K562 (cell line): ENCODE results near the gene SLC18A3. TPM values are rescaled to one million over a fixed set of nuclear protein-coding genes. Genes with fewer than 3 reads are reported as not detected.

Experiments used
- ATAC-seq: fragments of 200-7000 bp; cut with Tn5 transposase; 3 replicates; pipeline ENCODE4 v1.9.1; 2020; ENCODE audit warnings: moderate library complexity
- BruUV-seq: library from RNA; stranded (reverse); fragments of 400-500 nt; replicated peaks from 2 replicates; lab custom pipeline; 2021; lab: Mats Ljungman, UMichigan
- CTCF ChIA-PET: fragments of 300-600 bp; formaldehyde crosslinking; extraction: SDS; loops from one replicate; lab custom pipeline; 2021; ENCODE audit warnings: low intra/inter-chr PET ratio; lab: Yijun Ruan, JAX
- POLR2A ChIA-PET: fragments of 300-600, 350-650 bp; sonication (Branson Sonifier 250); formaldehyde crosslinking; extraction: SDS; loops from one replicate; lab custom pipeline; 2021; ENCODE audit warnings: antibody characterized with exemption, inconsistent platforms; lab: Yijun Ruan, JAX
- DNase-seq, 4 experiments: peaks; one replicate each; pipeline versions ENCODE4 v3.0.0 to v3.0.0-alpha.2; 2011 to 2018; ENCODE audit warnings: low spot score in 3 of 4, mixed read lengths in 3 of 4; ENCODE audit errors: extremely low read depth in 1 of 4
- FAIRE-seq: peaks from 2 replicates; lab custom pipeline; 2011; peaks lifted over from hg19 to GRCh38; lab: Jason Lieb, UNC
- H2AFZ ChIP-seq: 2 replicates; pipeline ENCODE4 v1.6.0; 2011; ENCODE audit warnings: low read depth, low read length, control low read depth, inconsistent platforms
- H3K27ac ChIP-seq: fragments of 200-600 bp; 3 replicates; pipeline ENCODE4 v1.8.0; 2011; ENCODE audit warnings: low read depth, mild to moderate bottlenecking, control low read depth, inconsistent platforms, low read length, moderate library complexity, mixed read lengths; ENCODE audit errors: extremely low read depth
- H3K27me3 ChIP-seq, 2 experiments: fragments of 300-600 bp in 1 of 2; 2 replicates in 1 of 2; 3 replicates in 1 of 2; pipeline versions ENCODE4 v1.6.0 to v1.8.0; 2011; ENCODE audit warnings: inconsistent platforms in 2 of 2, low read length in 2 of 2, mild to moderate bottlenecking in 1 of 2, mixed read lengths in 1 of 2, moderate library complexity in 1 of 2; ENCODE audit not compliant: control insufficient read depth in 2 of 2, insufficient read depth in 2 of 2
- H3K36me3 ChIP-seq: fragments of 300-600 bp; 3 replicates; pipeline ENCODE4 v1.8.0; 2011; ENCODE audit warnings: mild to moderate bottlenecking, low read length, inconsistent platforms; ENCODE audit not compliant: control insufficient read depth, insufficient read depth
- H3K4me1 ChIP-seq, 2 experiments: fragments of 200-600 bp in 1 of 2; replicated peaks in 1 of 2; 2 replicates in 1 of 2; 3 replicates in 1 of 2; pipeline versions ENCODE4 v1.5.1 to v1.8.0; 2011; ENCODE audit warnings: inconsistent platforms in 2 of 2, low read length in 2 of 2, mild to moderate bottlenecking in 1 of 2, mixed read lengths in 1 of 2, moderate library complexity in 1 of 2; ENCODE audit not compliant: control insufficient read depth in 2 of 2, insufficient read depth in 2 of 2
- H3K4me2 ChIP-seq: 2 replicates; pipeline ENCODE4 v1.6.1; 2011; ENCODE audit warnings: low read length, control low read depth, inconsistent platforms, mixed read lengths; ENCODE audit not compliant: insufficient read depth
- H3K4me3 ChIP-seq: fragments of 200-600 bp; sonication (generic), shearing (Covaris generic); 2 replicates; pipeline ENCODE4 v1.5.1; 2016; ENCODE audit warnings: control low read depth, inconsistent platforms
- H3K79me2 ChIP-seq: fragments of 200-600 bp; 3 replicates; pipeline ENCODE4 v1.8.0; 2011; ENCODE audit warnings: low read length, inconsistent platforms; ENCODE audit not compliant: control insufficient read depth, insufficient read depth
- H3K9ac ChIP-seq, 2 experiments: 2 replicates each; pipeline versions ENCODE4 v1.6.0 to v1.6.1; 2011; ENCODE audit warnings: low read depth in 2 of 2, low read length in 2 of 2, control low read depth in 1 of 2, inconsistent platforms in 1 of 2, mild to moderate bottlenecking in 1 of 2, mixed read lengths in 1 of 2; ENCODE audit not compliant: insufficient read depth in 1 of 2
- H3K9me1 ChIP-seq: one replicate; pipeline ENCODE4 v1.6.0; 2011; ENCODE audit warnings: inconsistent platforms, mild to moderate bottlenecking, low read length, moderate library complexity; ENCODE audit not compliant: control insufficient read depth, insufficient read depth
- H3K9me3 ChIP-seq: replicated peaks from 2 replicates; pipeline ENCODE4 v1.5.1; 2011; ENCODE audit warnings: low read depth, low read length, inconsistent platforms; ENCODE audit not compliant: control insufficient read depth, insufficient read depth
- H4K20me1 ChIP-seq: replicated peaks from 2 replicates; pipeline ENCODE4 v1.6.1; 2011; ENCODE audit warnings: low read length, inconsistent platforms, mixed read lengths; ENCODE audit not compliant: control insufficient read depth, insufficient read depth
- CBX5 ChIP-seq: IDR thresholded peaks from 2 replicates; pipeline ENCODE4 v1.6.1; 2014; ENCODE audit warnings: low read depth, borderline replicate concordance
- CXXC5 ChIP-seq: fragments of 250-450 bp; sonication (Bioruptor Pico); IDR thresholded peaks from 2 replicates; pipeline ENCODE4 v1.8.0; 2022; ENCODE audit warnings: inconsistent platforms, mild to moderate bottlenecking, moderate library complexity
- EWSR1 ChIP-seq: fragments of 450-650 bp; IDR thresholded peaks from 2 replicates; pipeline ENCODE4 v1.6.1; 2018; ENCODE audit warnings: borderline replicate concordance, mild to moderate bottlenecking, low read depth, moderate library complexity; ENCODE audit not compliant: partially characterized antibody
- FOXJ2 ChIP-seq: fragments of 200-800 bp; sonication (Bioruptor generic); IDR thresholded peaks from 2 replicates; pipeline ENCODE4 v1.6.1; 2016; ENCODE audit warnings: missing genetic modification characterization, missing compliant biosample characterization
- PTRF ChIP-seq: fragments of 450-650 bp; IDR thresholded peaks from 2 replicates; pipeline ENCODE4 v1.6.1; 2016; ENCODE audit warnings: mild to moderate bottlenecking, missing genetic modification characterization, missing compliant biosample characterization
- ZFP1 ChIP-seq: fragments of 450-650 bp; formaldehyde crosslinking; IDR thresholded peaks from 2 replicates; pipeline ENCODE4 v1.4.0; 2020; ENCODE audit warnings: mild to moderate bottlenecking, mixed read lengths
- WGBS: fragments of 100-300 bp; shearing (Covaris generic); methylation state at CpG from one replicate; pipeline ENCODE4 v1.1.6; 2016; ENCODE audit warnings: low coverage, mixed read lengths; ENCODE audit not compliant: insufficient coverage; ENCODE audit errors: missing lambda C conversion rate; 5-methylcytosine and 5-hydroxymethylcytosine counted together
- in situ Hi-C: fragments of 300-500 bp; cut with MboI; formaldehyde crosslinking; loops from 4 replicates; pipeline ENCODE4 v1.15.0; 2018; ENCODE audit warnings: inconsistent platforms, mixed read lengths
- intact Hi-C: fragments of 100-400 bp; cut with micrococcal nuclease; formaldehyde crosslinking; loops from 2 replicates; pipeline ENCODE4 v1.14.2; 2022
- polyA plus RNA-seq, 8 experiments: library from polyadenylated mRNA; depleted of rRNA in 4 of 8; stranded (reverse) in 5 of 8; unstranded in 3 of 8; fragments of >200 nt; fragmentation: Nextera tagmentation in 2 of 8; fragmentation: Illumina TruSeq in 1 of 8; extraction: Ambion mirVana in 2 of 8; extraction: Trizol in 1 of 8; gene quantifications; 2 replicates each; pipeline versions ENCODE4 v1.2.1 to v1.2.3, GENCODE V29; 2011 to 2014; ENCODE audit warnings: inconsistent platforms in 1 of 8, missing spikeins in 1 of 8
- total RNA-seq, 7 experiments: library from RNA; depleted of rRNA in 6 of 7; stranded (reverse); fragments of >200 nt in 6 of 7; fragmentation: Illumina TruSeq in 2 of 7; extraction: Trizol in 2 of 7; gene quantifications; 2 replicates each; pipeline versions ENCODE4 v1.2.1 to v1.2.3, GENCODE V29; 2011 to 2021; ENCODE audit warnings: low replicate concordance in 1 of 7
- TF ChIP-seq, protein P1 (sequence below): fragments of 450-650 bp; IDR thresholded peaks from 2 replicates; pipeline ENCODE4 v1.6.1; 2016; ENCODE audit warnings: missing biosample characterization, missing genetic modification characterization

Gene SLC18A3
- total and polyA plus RNA-seq, 9 of the 15 experiments (the other 6 are each of a cell fraction or from before 2014, with no cell fraction given) = not detected

DNA sequence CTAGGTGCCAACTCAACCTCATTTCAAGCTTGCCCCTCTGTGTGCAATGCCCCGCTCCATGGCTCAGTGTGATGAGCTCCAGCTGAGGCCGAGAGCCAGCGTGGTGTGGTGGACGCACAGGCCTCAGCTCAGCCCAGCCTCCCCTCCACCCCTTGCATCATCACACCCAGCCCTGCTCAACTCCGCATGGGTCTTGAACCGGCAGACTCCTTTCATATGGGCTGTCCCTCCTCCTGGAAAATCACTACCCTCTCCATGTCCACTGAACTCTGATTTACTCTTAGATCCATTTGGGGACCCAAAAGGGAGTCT is 16.6 kb upstream of the SLC18A3 start:
- TF ChIP-seq, protein P1, sequence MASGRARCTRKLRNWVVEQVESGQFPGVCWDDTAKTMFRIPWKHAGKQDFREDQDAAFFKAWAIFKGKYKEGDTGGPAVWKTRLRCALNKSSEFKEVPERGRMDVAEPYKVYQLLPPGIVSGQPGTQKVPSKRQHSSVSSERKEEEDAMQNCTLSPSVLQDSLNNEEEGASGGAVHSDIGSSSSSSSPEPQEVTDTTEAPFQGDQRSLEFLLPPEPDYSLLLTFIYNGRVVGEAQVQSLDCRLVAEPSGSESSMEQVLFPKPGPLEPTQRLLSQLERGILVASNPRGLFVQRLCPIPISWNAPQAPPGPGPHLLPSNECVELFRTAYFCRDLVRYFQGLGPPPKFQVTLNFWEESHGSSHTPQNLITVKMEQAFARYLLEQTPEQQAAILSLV (tag) = no peak
- TF ChIP-seq EWSR1 (no peak), CXXC5 (CRISPR knock-in tag) (no peak), PTRF (tag) (no peak), ZFP1 (CRISPR knock-in tag) (no peak), CBX5 (no peak), FOXJ2 (tag) (no peak)
- ChIA-PET CTCF (interaction anchor here (0.6 to 1.6 kb wide), 2 partner anchors 631 to 1320 kb away, joined by 3 to 6 read pairs; no protein-coding TSS in a partner anchor), POLR2A (interaction anchor here (0.8 kb wide), 1 partner anchor 36 kb away, joined by 4 read pairs; no protein-coding TSS in a partner anchor)
- no peaks in the 10 kb centered on the region; the same call in 1 of the 2 replicates for H4K20me1 ChIP-seq
- DNase-seq = no peak
- H2AFZ ChIP-seq = no peak overlapping the region
- H3K4me2 ChIP-seq = no peak overlapping the region; the same call in 1 of the 2 replicates
- H3K4me1 ChIP-seq = peaks cover 0 to 3% of the 10 kb centered on the region in 2 experiments; a peak in 2 of 5 replicates
- peaks cover 0 to 16% of the 10 kb centered on the region in 2 experiments; a peak in 1 of 5 replicates for H3K27me3 ChIP-seq
- no peaks in the 10 kb centered on the region for H3K79me2 ChIP-seq
- in situ Hi-C loops = loop anchor here (25.0 kb wide), 1 partner anchor 644 kb away; no protein-coding TSS in a partner anchor
- H3K4me3 ChIP-seq = no peak overlapping the region
- 27% methylated on average over 6 of the region's 6 CpGs for whole genome bisulfite sequencing
- H3K9me3 ChIP-seq = no peaks in the 10 kb centered on the region
- no peaks in the 10 kb centered on the region for H3K9me1 ChIP-seq
- H3K27ac ChIP-seq = no peak overlapping the region
- intact Hi-C loops = loop anchor here (1.0 to 10.0 kb wide), 4 partner anchors 154 to 631 kb away; no protein-coding TSS in a partner anchor
- FAIRE-seq = no peak
- H3K9ac ChIP-seq = no peak overlapping the region
- no TSS peak for BruUV-seq
- peak; percentile 37 for ATAC-seq
- H3K36me3 ChIP-seq = no peaks in the 10 kb centered on the region
